B cell (primary cell): ENCODE data around the gene AZU1. TPM values are rescaled to one million over a fixed set of nuclear protein-coding genes. Genes with fewer than 3 reads are reported as not detected.

Experiments
- ATAC-seq: fragments of 200-7000 bp; cut with Tn5 transposase; one replicate; pipeline ENCODE4 v1.10.0; 2021; ENCODE audit warnings: low read depth, mild to moderate bottlenecking, moderate number of reproducible peaks, moderate library complexity
- CTCF ChIA-PET: fragments of 350-600 bp; sonication (Branson Sonifier 250); formaldehyde crosslinking; loops from one replicate; lab custom pipeline; 2021; ENCODE audit warnings: antibody characterized with exemption, inconsistent platforms; lab: Charles Lee
- POLR2A ChIA-PET: fragments of 350-600 bp; sonication (Branson Sonifier 250); formaldehyde crosslinking; loops from one replicate; lab custom pipeline; 2021; ENCODE audit warnings: antibody characterized with exemption; lab: Charles Lee
- DNase-seq: peaks from one replicate; pipeline ENCODE4 v3.0.0; 2013
- H2AFZ ChIP-seq: 2 replicates; pipeline ENCODE4 v1.6.1; 2012; ENCODE audit warnings: mild to moderate bottlenecking, low read depth, low read length; ENCODE audit not compliant: insufficient read depth, poor library complexity, severe bottlenecking
- H3K27ac ChIP-seq, 2 donors: 1 replicate in 1 of 2; 2 replicates in 1 of 2; pipeline ENCODE4 v1.5.1; 2012 to 2013; ENCODE audit warnings: low read length in 2 of 2, mild to moderate bottlenecking in 2 of 2, moderate library complexity in 1 of 2
- H3K27me3 ChIP-seq, 4 experiments: fragments of 200-600 bp in 1 of 4; sonication (generic) in 1 of 4; replicated peaks in 1 of 4; 1 replicate in 2 of 4; 2 replicates in 2 of 4; pipeline versions ENCODE4 v1.6.1 to v1.7.0; 2013 to 2016; ENCODE audit warnings: low read length in 3 of 4, mild to moderate bottlenecking in 2 of 4, mixed read lengths in 1 of 4, moderate library complexity in 1 of 4; ENCODE audit not compliant: insufficient read depth in 4 of 4, control insufficient read depth in 3 of 4; ENCODE audit errors: control extremely low read depth in 1 of 4
- H3K36me3 ChIP-seq, 2 experiments: replicated peaks in 1 of 2; 1 replicate in 1 of 2; 2 replicates in 1 of 2; pipeline versions ENCODE4 v1.6.1 to v1.7.1; 2013; ENCODE audit warnings: low read length in 1 of 2; ENCODE audit not compliant: insufficient read depth in 2 of 2, control insufficient read depth in 1 of 2; ENCODE audit errors: control extremely low read depth in 1 of 2, extremely low read depth in 1 of 2
- H3K4me1 ChIP-seq, 2 donors: fragments of 200-600 bp in 1 of 2; sonication (generic) in 1 of 2; 1 replicate in 1 of 2; 2 replicates in 1 of 2; pipeline versions ENCODE4 v1.5.1 to v1.6.1; 2013 to 2017; ENCODE audit warnings: low read length in 2 of 2; ENCODE audit not compliant: control insufficient read depth in 2 of 2, insufficient read depth in 2 of 2
- H3K4me2 ChIP-seq: replicated peaks from 2 replicates; pipeline ENCODE3; 2012; ENCODE audit warnings: mild to moderate bottlenecking, low read depth, low read length; ENCODE audit not compliant: poor library complexity, severe bottlenecking
- H3K4me3 ChIP-seq, 5 experiments: fragments of 200-600 bp in 1 of 5; sonication (generic) in 1 of 5; 1 replicate in 3 of 5; 2 replicates in 2 of 5; pipeline versions ENCODE4 v1.5.1 to v1.7.0; 2011 to 2016; ENCODE audit warnings: low read length in 4 of 5, mild to moderate bottlenecking in 4 of 5, low read depth in 2 of 5, control low read depth in 1 of 5, moderate library complexity in 1 of 5; ENCODE audit not compliant: insufficient read depth in 1 of 5; ENCODE audit errors: control extremely low read depth in 1 of 5, extremely low read depth in 1 of 5
- H3K79me2 ChIP-seq: fragments of 200-600 bp; sonication (generic); one replicate; pipeline ENCODE4 v1.6.0; 2016; ENCODE audit warnings: low read length; ENCODE audit not compliant: control insufficient read depth, insufficient read depth
- H3K9ac ChIP-seq: fragments of 200-600 bp; sonication (generic); 2 replicates; pipeline ENCODE4 v1.6.1; 2017; ENCODE audit warnings: mild to moderate bottlenecking, low read length, moderate library complexity
- H3K9me3 ChIP-seq, 3 donors: one replicate each; pipeline versions ENCODE4 v1.6.1 to v1.7.1; 2013; ENCODE audit warnings: low read length in 2 of 3; ENCODE audit not compliant: control insufficient read depth in 2 of 3, insufficient read depth in 1 of 3; ENCODE audit errors: control extremely low read depth in 1 of 3
- H4K20me1 ChIP-seq: 2 replicates; pipeline ENCODE4 v1.6.0; 2012; ENCODE audit warnings: mild to moderate bottlenecking, low read length; ENCODE audit not compliant: insufficient read depth, control insufficient read depth, poor library complexity, severe bottlenecking
- H3K27ac Mint-ChIP-seq: one replicate; pipeline ENCODE4 v1.8.0; 2021; ENCODE audit warnings: mixed read lengths
- H3K27me3 Mint-ChIP-seq: one replicate; pipeline ENCODE4 v1.8.0; 2021; ENCODE audit warnings: mixed read lengths
- H3K4me1 Mint-ChIP-seq: one replicate; pipeline ENCODE4 v1.8.0; 2021; ENCODE audit warnings: mixed read lengths
- H3K4me3 Mint-ChIP-seq: one replicate; pipeline ENCODE4 v1.8.0; 2021; ENCODE audit warnings: mixed read lengths
- H3K9me3 Mint-ChIP-seq: one replicate; pipeline ENCODE4 v1.8.0; 2022; ENCODE audit warnings: mixed read lengths; ENCODE audit not compliant: insufficient read depth
- CTCF ChIP-seq: fragments of 200-600 bp; IDR thresholded peaks from one replicate; pipeline ENCODE4 v1.8.0; 2022; ENCODE audit warnings: antibody characterized with exemption, mild to moderate bottlenecking
- EZH2 ChIP-seq: IDR thresholded peaks from 2 replicates; pipeline ENCODE4 v1.6.1; 2012; ENCODE audit warnings: borderline replicate concordance, low read depth, mild to moderate bottlenecking, moderate library complexity, low read length; ENCODE audit not compliant: insufficient read depth, poor library complexity, severe bottlenecking
- WGBS: methylation state at CpG from one replicate; pipeline ENCODE4 v1.1.5; 2013; ENCODE audit warnings: missing lambda C conversion rate; ENCODE audit not compliant: insufficient coverage; 5-methylcytosine and 5-hydroxymethylcytosine counted together
- intact Hi-C: fragments of 100-400 bp; cut with micrococcal nuclease; formaldehyde crosslinking; loops from one replicate; pipeline ENCODE4 v1.10.0; 2022
- polyA plus RNA-seq: library from polyadenylated mRNA; depleted of rRNA; stranded (reverse); fragments of >200 nt; gene quantifications from 2 replicates; pipeline ENCODE4 v1.2.3, GENCODE V29; 2012
- total RNA-seq, 2 donors: library from RNA; stranded (reverse); fragments of 120-200 nt in 1 of 2; gene quantifications; 1 replicate in 1 of 2; 2 replicates in 1 of 2; pipeline versions ENCODE4 v1.2.3 to v1.2.4, GENCODE V29; 2013 to 2022

Gene AZU1
- total and polyA plus RNA-seq, 2 donors (not counting 1 experiment from before 2014, with no cell fraction given), result 0.13 to 0.44 TPM

GRCh38 chr19:793806-794205 is 33.8 kb upstream of the AZU1 start:
- H3K4me3 ChIP-seq, result no peak overlapping the region
- H3K27ac ChIP-seq, result no peak overlapping the region
- peaks cover 8% of the 10 kb centered on the region for H3K4me1 Mint-ChIP-seq
- H3K4me1 ChIP-seq, result peaks cover under 1 to 18% of the 10 kb centered on the region in 2 donors
- TF ChIP-seq EZH2 (no peak), CTCF (no peak)
- CTCF ChIA-PET, result no interaction called here
- no peaks in the 10 kb centered on the region for H3K9me3 ChIP-seq
- POLR2A ChIA-PET, result interaction anchor here (0.6 kb wide), 1 partner anchor 448 kb away, joined by 7 read pairs; the partner anchor contains the start of gene ATP5F1D
- H3K36me3 ChIP-seq, result peaks cover 0 to 3% of the 10 kb centered on the region in 2 experiments
- H4K20me1 ChIP-seq, result peaks cover 10% of the 10 kb centered on the region
- no peak overlapping the region for H2AFZ ChIP-seq
- no peak overlapping the region for H3K9ac ChIP-seq
- H3K27me3 ChIP-seq, result no peaks in the 10 kb centered on the region
- no peak for DNase-seq
- H3K4me3 Mint-ChIP-seq, result no peak overlapping the region
- H3K79me2 ChIP-seq, result peaks cover 20% of the 10 kb centered on the region
- H3K27ac Mint-ChIP-seq, result no peak overlapping the region
- H3K27me3 Mint-ChIP-seq, result peaks cover 4% of the 10 kb centered on the region
- no peak for ATAC-seq
- intact Hi-C loops, result no loop called here
- H3K9me3 Mint-ChIP-seq, result no peaks in the 10 kb centered on the region
- WGBS, result 96% methylated on average over 8 of the region's 12 CpGs
- H3K4me2 ChIP-seq, result no peak overlapping the region

- Mint-ChIP-seq H3K4me3 (peak overlapping the region; percentile 37), H3K9me3 (no peaks in the 10 kb centered on the region)
- intact Hi-C loops, result no loop called here
Measured at GRCh38 chr19:795073-795611, 32.5 kb upstream of the AZU1 start.

More at GRCh38 chr19:795073-795611, 32.5 kb upstream of the AZU1 start:
- Histone ChIP-seq H3K27me3 (no peaks in the 10 kb centered on the region), H3K9me3 (no peaks in the 10 kb centered on the region), H3K79me2 (peaks cover 33% of the 10 kb centered on the region), H3K36me3 (peaks cover 0 to 13% of the 10 kb centered on the region in 2 experiments), H3K4me2 (no peak overlapping the region), H4K20me1 (peaks cover 23% of the 10 kb centered on the region), H3K27ac (no peak overlapping the region), H3K4me1 (peaks cover 12 to 30% of the 10 kb centered on the region in 2 donors), H3K4me3 (no peak overlapping the region), H2AFZ (no peak overlapping the region), H3K9ac (no peak overlapping the region)
- no peaks in the 10 kb centered on the region for H3K27me3 Mint-ChIP-seq
- TF ChIP-seq EZH2, result no peak
- TF ChIP-seq CTCF, result no peak
- WGBS, result 97% methylated on average over 24 of the region's 28 CpGs
- no peak overlapping the region for H3K27ac Mint-ChIP-seq
- ChIA-PET CTCF (no interaction called here), POLR2A (interaction anchor here (0.6 kb wide), 1 partner anchor 1147 kb away, joined by 6 read pairs; no protein-coding TSS in a partner anchor)
- ATAC-seq (no peak), DNase-seq (peak; percentile 32)
- H3K4me1 Mint-ChIP-seq, result peaks cover 20% of the 10 kb centered on the region
